HepG2 (cell line): ENCODE results near the gene KIF23. TPM values are rescaled to one million over a fixed set of nuclear protein-coding genes. Genes with fewer than 3 reads are reported as not detected.

Experiments
- ETV5 ChIP-seq: IDR thresholded peaks from 2 replicates; pipeline ENCODE4 v1.6.1; 2018; ENCODE audit warnings: missing biosample characterization, missing genetic modification reagents, inconsistent platforms, borderline replicate concordance
- IKZF4 ChIP-seq: sonication (generic); formaldehyde crosslinking; IDR thresholded peaks from 2 replicates; pipeline ENCODE4 v1.5.1; 2020; ENCODE audit warnings: borderline replicate concordance, mild to moderate bottlenecking, low read depth, missing genetic modification reagents; ENCODE audit errors: not compliant biosample characterization
- NBN ChIP-seq: fragments of 450-650 bp; conservative IDR thresholded peaks from 2 replicates; pipeline ENCODE4 v1.6.1; 2017
- SETDB1 ChIP-seq: sonication (generic); formaldehyde crosslinking; IDR thresholded peaks from 2 replicates; pipeline ENCODE4 v1.5.1; 2020; ENCODE audit warnings: missing genetic modification reagents, mild to moderate bottlenecking, borderline replicate concordance
- SMYD3 ChIP-seq: sonication (generic); formaldehyde crosslinking; IDR thresholded peaks from 2 replicates; pipeline ENCODE4 v1.8.1; 2023; ENCODE audit warnings: mild to moderate bottlenecking, missing genetic modification reagents
- ZFP41 ChIP-seq: sonication (generic); formaldehyde crosslinking; IDR thresholded peaks from 2 replicates; pipeline ENCODE4 v1.4.0; 2020; ENCODE audit warnings: mild to moderate bottlenecking, missing genetic modification reagents, borderline replicate concordance
- ZFYVE20 ChIP-seq: sonication (generic); formaldehyde crosslinking; IDR thresholded peaks from 2 replicates; pipeline ENCODE4 v1.8.0; 2023; ENCODE audit warnings: low read depth, mild to moderate bottlenecking, moderate library complexity, missing genetic modification reagents, borderline replicate concordance
- ZKSCAN1 ChIP-seq: fragments of 150-350 bp; IDR thresholded peaks from 2 replicates; pipeline ENCODE4 v1.6.1; 2014; ENCODE audit warnings: low read length
- ZNF124 ChIP-seq: sonication (generic); formaldehyde crosslinking; IDR thresholded peaks from 2 replicates; pipeline ENCODE4 v1.4.0; 2020; ENCODE audit warnings: missing genetic modification reagents
- ZNF224 ChIP-seq: sonication (generic); formaldehyde crosslinking; IDR thresholded peaks from 2 replicates; pipeline ENCODE4 v1.5.0; 2020; ENCODE audit warnings: mild to moderate bottlenecking, missing genetic modification reagents
- ZNF225 ChIP-seq: sonication (generic); formaldehyde crosslinking; IDR thresholded peaks from 2 replicates; pipeline ENCODE4 v1.4.0; 2020; ENCODE audit warnings: mild to moderate bottlenecking, missing genetic modification reagents
- ZNF230 ChIP-seq: sonication (generic); formaldehyde crosslinking; IDR thresholded peaks from 2 replicates; pipeline ENCODE4 v1.4.0; 2020; ENCODE audit warnings: mild to moderate bottlenecking, missing genetic modification reagents
- ZNF451 ChIP-seq: sonication (generic); formaldehyde crosslinking; IDR thresholded peaks from 2 replicates; pipeline ENCODE4 v1.5.0; 2020; ENCODE audit warnings: mild to moderate bottlenecking, missing genetic modification reagents
- ZNF512B ChIP-seq: sonication (generic); formaldehyde crosslinking; IDR thresholded peaks from 2 replicates; pipeline ENCODE4 v1.5.1; 2020; ENCODE audit warnings: missing genetic modification reagents, mild to moderate bottlenecking, borderline replicate concordance
- ZNF513 ChIP-seq: sonication (generic); formaldehyde crosslinking; conservative IDR thresholded peaks from 2 replicates; pipeline ENCODE4 v1.5.0; 2020; ENCODE audit warnings: missing genetic modification reagents
- ZNF747 ChIP-seq: sonication (generic); formaldehyde crosslinking; IDR thresholded peaks from 2 replicates; pipeline ENCODE4 v1.8.1; 2023; ENCODE audit warnings: missing genetic modification reagents, mild to moderate bottlenecking, borderline replicate concordance
- ZNF83 ChIP-seq: sonication (generic); formaldehyde crosslinking; IDR thresholded peaks from 2 replicates; pipeline ENCODE4 v1.4.0; 2020; ENCODE audit warnings: missing genetic modification reagents, mild to moderate bottlenecking, borderline replicate concordance
- ZSCAN20 ChIP-seq: sonication (generic); formaldehyde crosslinking; IDR thresholded peaks from 2 replicates; pipeline ENCODE4 v1.4.0; 2020; ENCODE audit warnings: missing genetic modification reagents, mild to moderate bottlenecking, borderline replicate concordance
- polyA plus RNA-seq, 8 experiments: library from polyadenylated mRNA; depleted of rRNA in 3 of 8; stranded (reverse) in 7 of 8; unstranded in 1 of 8; fragments of >200 nt; fragmentation: Illumina TruSeq in 4 of 8; extraction: Trizol in 4 of 8; gene quantifications; 2 replicates each; pipeline versions ENCODE4 v1.2.1 to v1.2.3, GENCODE V29; 2011 to 2016; ENCODE audit warnings: low read depth in 4 of 8, missing spikeins in 1 of 8, mixed read lengths in 1 of 8; ENCODE audit not compliant: insufficient read depth in 1 of 8
- total RNA-seq, 5 experiments: library from RNA; depleted of rRNA; stranded (reverse); fragments of >200 nt; fragmentation: Illumina TruSeq; extraction: Trizol; gene quantifications; 2 replicates each; pipeline ENCODE4 v1.2.3, GENCODE V29; 2016; ENCODE audit warnings: low read depth in 1 of 5
- TF ChIP-seq, protein P1 (sequence below): sonication (generic); formaldehyde crosslinking; IDR thresholded peaks from 2 replicates; pipeline ENCODE4 v1.5.0; 2020; ENCODE audit warnings: missing genetic modification reagents, mild to moderate bottlenecking, borderline replicate concordance
- TF ChIP-seq, protein P2 (sequence below): sonication (generic); formaldehyde crosslinking; IDR thresholded peaks from 2 replicates; pipeline ENCODE4 v1.8.0; 2022; ENCODE audit warnings: mild to moderate bottlenecking, missing genetic modification reagents, borderline replicate concordance
- TF ChIP-seq, protein P3 (sequence below): sonication (generic); formaldehyde crosslinking; IDR thresholded peaks from 2 replicates; pipeline ENCODE4 v1.8.1; 2023; ENCODE audit warnings: mild to moderate bottlenecking, missing genetic modification reagents

KIF23 gene
- total and polyA plus RNA-seq, 2 of the 13 experiments (the other 11 are each of a cell fraction or from before 2014, with no cell fraction given): 11.3 to 38.1 TPM

DNA sequence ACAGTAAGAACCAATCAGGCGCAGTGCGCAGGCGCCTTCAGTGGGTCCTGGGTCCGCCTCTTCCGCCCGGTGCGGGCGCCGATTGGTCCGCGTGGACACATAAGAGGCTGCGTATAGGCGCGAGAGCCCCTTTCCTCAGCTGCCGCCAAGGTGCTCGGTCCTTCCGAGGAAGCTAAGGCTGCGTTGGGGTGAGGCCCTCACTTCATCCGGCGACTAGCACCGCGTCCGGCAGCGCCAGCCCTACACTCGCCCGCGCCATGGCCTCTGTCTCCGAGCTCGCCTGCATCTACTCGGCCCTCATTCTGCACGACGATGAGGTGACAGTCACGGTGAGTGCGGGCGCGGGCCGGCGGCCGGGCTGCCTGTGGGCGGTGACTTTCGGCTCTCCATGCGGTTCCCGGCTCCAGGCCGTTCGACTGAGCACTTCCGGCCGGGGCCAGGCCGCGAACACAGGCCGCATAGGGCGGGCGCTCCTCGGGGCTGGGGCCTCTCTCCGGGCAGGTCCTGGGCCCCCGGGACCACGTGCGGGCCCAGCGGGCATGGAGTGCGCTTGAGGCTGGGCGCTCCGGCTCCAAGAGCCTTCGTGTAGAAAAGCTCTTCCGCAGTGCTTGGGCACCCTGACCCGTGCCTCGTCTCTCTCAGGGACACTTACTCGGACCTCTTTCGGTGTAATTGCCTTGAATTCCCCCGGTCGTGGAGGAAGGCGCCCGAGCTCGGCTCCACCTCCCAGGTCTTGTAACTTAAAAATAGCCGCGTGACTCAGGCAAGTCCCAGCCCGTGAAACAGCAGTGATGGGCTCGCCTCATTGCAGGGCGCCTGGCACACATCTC, 38.8 kb downstream of the KIF23 start, which contains the start of gene RPLP1 (continued):
- TF ChIP-seq ETV5 (peak; percentile 60), ZNF83 (CRISPR knock-in tag) (no peak), NBN (no peak), ZNF747 (0 out of 2 replicates have a peak, but pooled peaks have one; percentile 26), IKZF4 (CRISPR knock-in tag) (no peak), ZNF513 (CRISPR knock-in tag) (no peak), SMYD3 (CRISPR knock-in tag) (peak; percentile 91), ZNF225 (peak; percentile 93; the same call in 1 of the 2 replicates), ZFYVE20 (0 out of 2 replicates have a peak, but pooled peaks have one; percentile 71), ZNF124 (CRISPR knock-in tag) (0 out of 2 replicates have a peak, but pooled peaks have one; percentile 63), ZNF451 (peak; percentile 82; the same call in 1 of the 2 replicates), ZNF512B (no peak), SETDB1 (CRISPR knock-in tag) (0 out of 2 replicates have a peak, but pooled peaks have one; percentile 45), ZNF230 (CRISPR knock-in tag) (no peak), ZKSCAN1 (no peak), ZNF224 (CRISPR knock-in tag) (0 out of 2 replicates have a peak, but pooled peaks have one; percentile 29), ZFP41 (CRISPR knock-in tag) (no peak; the same call in 1 of the 2 replicates), ZSCAN20 (CRISPR knock-in tag) (0 out of 2 replicates have a peak, but pooled peaks have one; percentile 46)
- TF ChIP-seq, protein P1, sequence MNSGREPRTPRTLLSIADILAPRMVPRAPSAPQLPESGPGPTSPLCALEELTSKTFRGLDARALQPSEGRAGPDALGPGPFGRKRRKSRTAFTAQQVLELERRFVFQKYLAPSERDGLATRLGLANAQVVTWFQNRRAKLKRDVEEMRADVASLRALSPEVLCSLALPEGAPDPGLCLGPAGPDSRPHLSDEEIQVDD (CRISPR knock-in tag): peak; percentile 80
- TF ChIP-seq, protein P2, sequence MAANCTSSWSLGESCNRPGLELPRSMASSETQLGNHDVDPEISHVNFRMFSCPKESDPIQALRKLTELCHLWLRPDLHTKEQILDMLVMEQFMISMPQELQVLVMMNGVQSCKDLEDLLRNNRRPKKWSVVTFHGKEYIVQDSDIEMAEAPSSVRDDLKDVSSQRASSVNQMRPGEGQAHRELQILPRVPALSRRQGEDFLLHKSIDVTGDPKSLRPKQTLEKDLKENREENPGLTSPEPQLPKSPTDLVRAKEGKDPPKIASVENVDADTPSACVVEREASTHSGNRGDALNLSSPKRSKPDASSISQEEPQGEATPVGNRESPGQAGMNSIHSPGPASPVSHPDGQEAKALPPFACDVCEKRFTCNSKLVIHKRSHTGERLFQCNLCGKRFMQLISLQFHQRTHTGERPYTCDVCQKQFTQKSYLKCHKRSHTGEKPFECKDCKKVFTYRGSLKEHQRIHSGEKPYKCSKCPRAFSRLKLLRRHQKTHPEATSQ (CRISPR knock-in tag): peak; percentile 88; the same call in 1 of the 2 replicates
- TF ChIP-seq, protein P3, sequence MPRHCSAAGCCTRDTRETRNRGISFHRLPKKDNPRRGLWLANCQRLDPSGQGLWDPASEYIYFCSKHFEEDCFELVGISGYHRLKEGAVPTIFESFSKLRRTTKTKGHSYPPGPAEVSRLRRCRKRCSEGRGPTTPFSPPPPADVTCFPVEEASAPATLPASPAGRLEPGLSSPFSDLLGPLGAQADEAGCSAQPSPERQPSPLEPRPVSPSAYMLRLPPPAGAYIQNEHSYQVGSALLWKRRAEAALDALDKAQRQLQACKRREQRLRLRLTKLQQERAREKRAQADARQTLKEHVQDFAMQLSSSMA (CRISPR knock-in tag): no peak
